GM12878 (cell line): ENCODE measurements around the gene GRM1. TPM values are rescaled to one million over a fixed set of nuclear protein-coding genes. Genes with fewer than 3 reads are reported as not detected.

ENCODE experiments used
- ATAC-seq: fragments of 200-7000 bp; cut with Tn5 transposase; 3 replicates; pipeline ENCODE4 v1.9.1; 2020; ENCODE audit warnings: mild to moderate bottlenecking, moderate library complexity
- BruUV-seq: library from RNA; stranded (reverse); fragments of 400-500 nt; replicated peaks from 2 replicates; lab custom pipeline; 2021; lab: Mats Ljungman, UMichigan
- CTCF ChIA-PET: fragments of 300-600 bp; sonication (Branson Sonifier 250); formaldehyde crosslinking; extraction: SDS; loops from one replicate; lab custom pipeline; 2021; ENCODE audit warnings: inconsistent platforms; lab: Yijun Ruan, JAX
- POLR2A ChIA-PET: fragments of 350-600 bp; formaldehyde crosslinking; extraction: SDS; loops from one replicate; lab custom pipeline; 2021; ENCODE audit warnings: inconsistent platforms; lab: Charles Lee
- RAD21 ChIA-PET: fragments of 300-600 bp; sonication (Branson Sonifier 250); formaldehyde crosslinking; loops from one replicate; lab custom pipeline; 2023; ENCODE audit warnings: antibody characterized with exemption; ENCODE audit not compliant: unreplicated experiment; lab: Charles Lee
- SMC1A ChIA-PET: fragments of 300-600 bp; sonication (Branson Sonifier 250); formaldehyde crosslinking; loops from one replicate; lab custom pipeline; 2023; ENCODE audit not compliant: unreplicated experiment, uncharacterized antibody; lab: Charles Lee
- DNase-seq: peaks from one replicate; pipeline ENCODE4 v3.0.0-alpha.2; 2011; ENCODE audit warnings: low read depth, low spot score
- FAIRE-seq: peaks from 3 replicates; lab custom pipeline; 2011; peaks lifted over from hg19 to GRCh38; lab: Jason Lieb, UNC
- H2AFZ ChIP-seq: 2 replicates; pipeline ENCODE4 v1.6.0; 2011; ENCODE audit warnings: low read depth, low read length, control low read depth; ENCODE audit not compliant: control insufficient read depth
- H3K27ac ChIP-seq: 2 replicates; pipeline ENCODE4 v1.5.1; 2011; ENCODE audit warnings: control low read depth; ENCODE audit not compliant: control insufficient read depth, insufficient read depth
- H3K27me3 ChIP-seq, 2 experiments: replicated peaks in 1 of 2; 2 replicates each; pipeline versions ENCODE4 v1.6.0 to v1.6.1; 2011; ENCODE audit warnings: low read length in 1 of 2; ENCODE audit not compliant: control insufficient read depth in 2 of 2, insufficient read depth in 2 of 2
- H3K36me3 ChIP-seq, 2 experiments: 2 replicates each; pipeline ENCODE4 v1.5.1; 2011; ENCODE audit warnings: low read length in 1 of 2; ENCODE audit not compliant: control insufficient read depth in 2 of 2, insufficient read depth in 2 of 2
- H3K4me1 ChIP-seq: 2 replicates; pipeline ENCODE4 v1.6.1; 2011; ENCODE audit warnings: mild to moderate bottlenecking, low read length, moderate library complexity, mixed read lengths; ENCODE audit not compliant: control insufficient read depth, insufficient read depth
- H3K4me2 ChIP-seq: 2 replicates; pipeline ENCODE4 v1.6.0; 2011; ENCODE audit warnings: control low read depth; ENCODE audit not compliant: control insufficient read depth, insufficient read depth
- H3K4me3 ChIP-seq: fragments of 200-600 bp; sonication (generic); 2 replicates; pipeline ENCODE4 v1.5.1; 2016
- H3K79me2 ChIP-seq: 2 replicates; pipeline ENCODE4 v1.6.0; 2011; ENCODE audit warnings: low read length; ENCODE audit not compliant: control insufficient read depth, insufficient read depth
- H3K9ac ChIP-seq: 2 replicates; pipeline ENCODE4 v1.8.0; 2011; ENCODE audit warnings: low read length, control low read depth, mixed read lengths; ENCODE audit not compliant: control insufficient read depth, insufficient read depth
- H3K9me3 ChIP-seq: replicated peaks from 3 replicates; pipeline ENCODE4 v1.5.1; 2011; ENCODE audit warnings: mild to moderate bottlenecking, low read length; ENCODE audit not compliant: control insufficient read depth, insufficient read depth
- H4K20me1 ChIP-seq: 2 replicates; pipeline ENCODE4 v1.6.0; 2011; ENCODE audit not compliant: control insufficient read depth, insufficient read depth
- BMI1 ChIP-seq: fragments of 450-650 bp; IDR thresholded peaks from 2 replicates; pipeline ENCODE4 v1.6.1; 2016; ENCODE audit warnings: mild to moderate bottlenecking, moderate library complexity, borderline replicate concordance
- CBFB ChIP-seq: IDR thresholded peaks from 2 replicates; pipeline ENCODE4 v1.6.1; 2016; ENCODE audit warnings: antibody characterized with exemption, low read depth
- CBX3 ChIP-seq: fragments of 200-600 bp; sonication (generic); IDR thresholded peaks from 2 replicates; pipeline ENCODE4 v1.6.1; 2016; ENCODE audit warnings: low read depth, borderline replicate concordance
- CTCF ChIP-seq, 3 experiments: IDR thresholded peaks in 2 of 3; conservative IDR thresholded peaks in 1 of 3; 2 replicates each; pipeline ENCODE4 v1.5.1; 2011; ENCODE audit warnings: low read depth in 3 of 3, low read length in 3 of 3, mild to moderate bottlenecking in 3 of 3, control low read depth in 2 of 3, moderate library complexity in 2 of 3, inconsistent platforms in 1 of 3, mixed read lengths in 1 of 3; ENCODE audit not compliant: control insufficient read depth in 2 of 3, insufficient read depth in 1 of 3; ENCODE audit errors: extremely low read depth in 1 of 3
- EZH2 ChIP-seq: IDR thresholded peaks from 2 replicates; pipeline ENCODE4 v1.6.1; 2012; ENCODE audit warnings: low read depth, mild to moderate bottlenecking, control low read depth, inconsistent platforms, low read length, borderline replicate concordance; ENCODE audit not compliant: control insufficient read depth
- KAT2A ChIP-seq: conservative IDR thresholded peaks from 2 replicates; pipeline ENCODE4 v1.6.1; 2011; ENCODE audit warnings: low read depth, low read length; ENCODE audit not compliant: control insufficient read depth
- KDM1A ChIP-seq: fragments of 200-600 bp; sonication (generic); IDR thresholded peaks from 2 replicates; pipeline ENCODE4 v1.6.1; 2016; ENCODE audit warnings: borderline replicate concordance
- MLLT1 ChIP-seq: fragments of 450-650 bp; IDR thresholded peaks from 2 replicates; pipeline ENCODE4 v1.6.1; 2016; ENCODE audit warnings: mild to moderate bottlenecking
- NFXL1 ChIP-seq: fragments of 450-650 bp; IDR thresholded peaks from 2 replicates; pipeline ENCODE4 v1.6.1; 2017; ENCODE audit warnings: antibody characterized with exemption, mild to moderate bottlenecking, borderline replicate concordance
- POLR2AphosphoS2 ChIP-seq: IDR thresholded peaks from 2 replicates; pipeline ENCODE4 v1.6.1; 2011; ENCODE audit warnings: low read depth, mild to moderate bottlenecking, low read length, improper control_type of control experiment, moderate library complexity
- PRDM15 ChIP-seq: fragments of 450-650 bp; formaldehyde crosslinking; IDR thresholded peaks from 2 replicates; pipeline ENCODE4 v1.4.0; 2020; ENCODE audit warnings: mild to moderate bottlenecking, moderate library complexity
- SMAD5 ChIP-seq: IDR thresholded peaks from 2 replicates; pipeline ENCODE4 v1.6.1; 2016; ENCODE audit warnings: antibody characterized with exemption, low read depth
- TAF1 ChIP-seq: IDR thresholded peaks from 2 replicates; pipeline ENCODE4 v1.6.1; 2011; ENCODE audit warnings: mild to moderate bottlenecking, low read depth, low read length, borderline replicate concordance
- WRNIP1 ChIP-seq: IDR thresholded peaks from 2 replicates; pipeline ENCODE4 v1.6.1; 2011; ENCODE audit warnings: low read depth, low read length, improper control_type of control experiment, borderline replicate concordance
- YY1 ChIP-seq: IDR thresholded peaks from 2 replicates; pipeline ENCODE4 v1.6.1; 2011; ENCODE audit warnings: low read depth, mild to moderate bottlenecking, low read length
- WGBS: methylation state at CpG from one replicate; pipeline ENCODE4 v1.1.6; 2016; ENCODE audit warnings: low lambda C conversion rate; ENCODE audit not compliant: insufficient replicate concordance, insufficient coverage; ENCODE audit errors: missing lambda C conversion rate; 5-methylcytosine and 5-hydroxymethylcytosine counted together
- in situ Hi-C: fragments of 300-500 bp; cut with MboI; formaldehyde crosslinking; loops from 9 replicates; pipeline ENCODE4 v1.14.3; 2018; ENCODE audit warnings: mixed read lengths
- intact Hi-C: fragments of 100-400 bp; cut with micrococcal nuclease; formaldehyde crosslinking; loops from one replicate; pipeline ENCODE4 v1.14.2; 2022; ENCODE audit not compliant: unreplicated experiment
- polyA plus RNA-seq, 11 experiments: library from polyadenylated mRNA; depleted of rRNA in 4 of 11; unstranded in 6 of 11; stranded (reverse) in 5 of 11; fragments of >200 nt; fragmentation: Nextera tagmentation in 4 of 11; fragmentation: Illumina TruSeq in 1 of 11; extraction: Ambion mirVana in 4 of 11; extraction: Trizol in 1 of 11; gene quantifications; 1 replicate in 1 of 11; 2 replicates in 10 of 11; pipeline versions ENCODE4 v1.2.1 to v1.2.3, GENCODE V29; 2011 to 2016; ENCODE audit warnings: inconsistent platforms in 2 of 11, missing spikeins in 2 of 11, low read depth in 1 of 11
- total RNA-seq, 4 experiments: library from RNA; depleted of rRNA in 3 of 4; stranded (reverse); fragments of >200 nt in 3 of 4; fragmentation: Illumina TruSeq in 1 of 4; extraction: Trizol in 1 of 4; gene quantifications; 2 replicates each; pipeline versions ENCODE4 v1.2.1 to v1.2.3, GENCODE V29; 2013 to 2021

The GRM1 gene
- total and polyA plus RNA-seq, 10 of the 15 experiments (the other 5 are each of a cell fraction or from before 2014, with no cell fraction given): 0.04 TPM; not detected in 9

GRCh38 chr6:146419576-146419975, 390.7 kb downstream of the GRM1 start (continued):
- TF ChIP-seq NFXL1 (no peak), WRNIP1 (no peak)
- TF ChIP-seq, all 136 proteins: peak for 0

GRCh38 chr6:146420255-146420654, 391.4 kb downstream of the GRM1 start:
- no peaks in the 10 kb centered on the region for H4K20me1 ChIP-seq
- no peaks in the 10 kb centered on the region for H3K4me1 ChIP-seq
- WGBS: 10% methylated on average over 3 of the region's 3 CpGs
- DNase-seq (no peak), ATAC-seq (no peak), FAIRE-seq (no peak)
- no peak overlapping the region for H3K4me2 ChIP-seq
- no peak overlapping the region for H3K4me3 ChIP-seq
- RAD21 ChIA-PET: no interaction called here
- no peaks in the 10 kb centered on the region for H3K9me3 ChIP-seq
- POLR2A ChIA-PET: no interaction called here
- H3K9ac ChIP-seq: no peak overlapping the region
- in situ Hi-C loops: no loop called here
- SMC1A ChIA-PET: no interaction called here
- intact Hi-C loops: no loop called here
- H3K36me3 ChIP-seq: no peaks in the 10 kb centered on the region
- no peak overlapping the region for H3K27ac ChIP-seq
- no peaks in the 10 kb centered on the region for H3K79me2 ChIP-seq
- no TSS peak for BruUV-seq
- TF ChIP-seq POLR2AphosphoS2: no peak
- TF ChIP-seq PRDM15 (CRISPR knock-in tag): no peak
- no peak for TF ChIP-seq YY1
- TF ChIP-seq SMAD5: no peak
- no peak for TF ChIP-seq BMI1
- TF ChIP-seq CBFB: no peak
- TF ChIP-seq CTCF (IDR thresholded peaks at IDR 0.05 in 2 of 3, conservative IDR thresholded peaks at IDR 0.05 in 1 of 3; ENCODE audit: control insufficient read depth in 2 of 3, extremely low read depth in 1 of 3, insufficient read depth in 1 of 3, low read depth in 3 of 3, low read length in 3 of 3): no peak
- TF ChIP-seq CBX3: no peak
- TF ChIP-seq KDM1A: no peak
- no peak for TF ChIP-seq TAF1
- TF ChIP-seq MLLT1: no peak
- TF ChIP-seq KAT2A: no peak
- TF ChIP-seq EZH2: no peak
- no peaks in the 10 kb centered on the region for H3K27me3 ChIP-seq
- H2AFZ ChIP-seq: no peak overlapping the region
- CTCF ChIA-PET: no interaction called here
